Measurements from ENCODE around the gene LRIG2. TPM values are rescaled to one million over a fixed set of nuclear protein-coding genes. Genes with fewer than 3 reads are reported as not detected.

Gene LRIG2
- total RNA-seq, 1 donor from 2014 or later: 14.5 TPM

DNA sequence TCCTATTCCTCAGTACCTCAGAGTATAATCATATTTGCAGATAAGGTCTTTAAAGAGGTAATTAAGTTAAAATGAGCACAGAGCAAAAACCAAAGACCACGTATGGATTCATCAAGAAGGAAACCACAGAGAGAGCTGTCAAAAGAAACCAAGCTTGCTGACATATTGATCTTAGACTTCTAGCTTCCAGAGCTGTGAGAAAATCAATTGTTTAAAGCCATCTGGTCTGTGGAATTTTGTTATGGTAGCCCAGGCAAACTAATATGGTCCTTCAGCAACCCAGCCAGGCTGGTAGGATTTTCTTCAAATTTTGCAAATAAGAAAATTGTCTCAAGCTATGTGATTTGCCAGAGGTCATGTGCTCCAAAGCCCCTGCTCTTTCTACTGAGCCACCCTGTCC, 62.5 kb downstream of the LRIG2 start:
- Mint-ChIP-seq H3K27me3 (ENCODE audit: unreplicated experiment) (no peaks in the 10 kb centered on the region), H3K4me1 (ENCODE audit: unreplicated experiment) (peaks cover 4% of the 10 kb centered on the region), H3K27ac (ENCODE audit: unreplicated experiment) (no peak overlapping the region), H3K36me3 (ENCODE audit: unreplicated experiment) (peaks cover 10% of the 10 kb centered on the region), H3K9me3 (ENCODE audit: unreplicated experiment) (no peaks in the 10 kb centered on the region), H3K4me3 (ENCODE audit: unreplicated experiment) (no peak overlapping the region)
- no peak for DNase-seq (ENCODE audit: extremely low spot score, unreplicated experiment)
- TF ChIP-seq, protein P1, sequence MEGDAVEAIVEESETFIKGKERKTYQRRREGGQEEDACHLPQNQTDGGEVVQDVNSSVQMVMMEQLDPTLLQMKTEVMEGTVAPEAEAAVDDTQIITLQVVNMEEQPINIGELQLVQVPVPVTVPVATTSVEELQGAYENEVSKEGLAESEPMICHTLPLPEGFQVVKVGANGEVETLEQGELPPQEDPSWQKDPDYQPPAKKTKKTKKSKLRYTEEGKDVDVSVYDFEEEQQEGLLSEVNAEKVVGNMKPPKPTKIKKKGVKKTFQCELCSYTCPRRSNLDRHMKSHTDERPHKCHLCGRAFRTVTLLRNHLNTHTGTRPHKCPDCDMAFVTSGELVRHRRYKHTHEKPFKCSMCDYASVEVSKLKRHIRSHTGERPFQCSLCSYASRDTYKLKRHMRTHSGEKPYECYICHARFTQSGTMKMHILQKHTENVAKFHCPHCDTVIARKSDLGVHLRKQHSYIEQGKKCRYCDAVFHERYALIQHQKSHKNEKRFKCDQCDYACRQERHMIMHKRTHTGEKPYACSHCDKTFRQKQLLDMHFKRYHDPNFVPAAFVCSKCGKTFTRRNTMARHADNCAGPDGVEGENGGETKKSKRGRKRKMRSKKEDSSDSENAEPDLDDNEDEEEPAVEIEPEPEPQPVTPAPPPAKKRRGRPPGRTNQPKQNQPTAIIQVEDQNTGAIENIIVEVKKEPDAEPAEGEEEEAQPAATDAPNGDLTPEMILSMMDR (IDR thresholded peaks at IDR 0.05): no peak

GRCh38 chr1:113136476-113136875, 63.5 kb downstream of the LRIG2 start:
- H3K9me3 Mint-ChIP-seq (ENCODE audit: unreplicated experiment): no peaks in the 10 kb centered on the region
- H3K36me3 Mint-ChIP-seq (ENCODE audit: unreplicated experiment): peaks cover 10% of the 10 kb centered on the region
- H3K27me3 Mint-ChIP-seq (ENCODE audit: unreplicated experiment): no peaks in the 10 kb centered on the region
- TF ChIP-seq, protein P1 (IDR thresholded peaks at IDR 0.05): no peak
- H3K27ac Mint-ChIP-seq (ENCODE audit: unreplicated experiment): no peak overlapping the region
- no peak overlapping the region for H3K4me3 Mint-ChIP-seq (ENCODE audit: unreplicated experiment)
- H3K4me1 Mint-ChIP-seq (ENCODE audit: unreplicated experiment): peaks cover 4% of the 10 kb centered on the region
- DNase-seq (ENCODE audit: extremely low spot score, unreplicated experiment): no peak

GRCh38 chr1:113137563-113137962, 64.6 kb downstream of the LRIG2 start:
- Mint-ChIP-seq H3K9me3 (ENCODE audit: unreplicated experiment) (no peaks in the 10 kb centered on the region), H3K27ac (ENCODE audit: unreplicated experiment) (no peak overlapping the region), H3K36me3 (ENCODE audit: unreplicated experiment) (peaks cover 10% of the 10 kb centered on the region), H3K4me3 (ENCODE audit: unreplicated experiment) (no peak overlapping the region), H3K4me1 (ENCODE audit: unreplicated experiment) (peaks cover 12% of the 10 kb centered on the region), H3K27me3 (ENCODE audit: unreplicated experiment) (no peaks in the 10 kb centered on the region)
- DNase-seq (ENCODE audit: extremely low spot score, unreplicated experiment): no peak
- TF ChIP-seq, protein P1 (IDR thresholded peaks at IDR 0.05): no peak

DNA sequence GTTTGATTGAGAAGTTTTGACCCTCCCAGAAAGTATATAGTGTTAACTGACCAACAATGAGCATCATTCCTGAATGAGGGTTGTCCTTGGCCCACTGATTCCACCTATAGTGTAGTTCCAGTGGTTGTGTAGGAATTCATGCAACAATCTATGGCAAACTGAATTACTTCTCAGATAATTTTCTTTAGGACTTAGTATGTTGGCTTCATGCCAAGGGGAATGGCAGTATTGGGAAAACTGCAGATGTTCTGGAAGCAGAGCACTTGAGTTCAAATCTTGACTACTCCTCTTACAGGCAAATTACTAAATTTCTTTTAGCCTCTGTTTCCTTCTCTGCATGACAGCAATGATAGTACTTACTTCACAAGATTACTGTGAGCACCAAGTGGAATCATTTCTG, 65.8 kb downstream of the LRIG2 start:
- peaks cover 10% of the 10 kb centered on the region for H3K36me3 Mint-ChIP-seq (ENCODE audit: unreplicated experiment)
- H3K27ac Mint-ChIP-seq (ENCODE audit: unreplicated experiment): no peak overlapping the region
- H3K27me3 Mint-ChIP-seq (ENCODE audit: unreplicated experiment): no peaks in the 10 kb centered on the region
- peaks cover 18% of the 10 kb centered on the region for H3K4me1 Mint-ChIP-seq (ENCODE audit: unreplicated experiment)
- no peaks in the 10 kb centered on the region for H3K9me3 Mint-ChIP-seq (ENCODE audit: unreplicated experiment)
- TF ChIP-seq, protein P1 (IDR thresholded peaks at IDR 0.05): no peak
- no peak overlapping the region for H3K4me3 Mint-ChIP-seq (ENCODE audit: unreplicated experiment)
- no peak for DNase-seq (ENCODE audit: extremely low spot score, unreplicated experiment)

- Mint-ChIP-seq H3K4me3 (ENCODE audit: unreplicated experiment) (no peak overlapping the region), H3K4me1 (ENCODE audit: unreplicated experiment) (peaks cover 21% of the 10 kb centered on the region), H3K9me3 (ENCODE audit: unreplicated experiment) (no peaks in the 10 kb centered on the region), H3K27ac (ENCODE audit: unreplicated experiment) (no peak overlapping the region), H3K27me3 (ENCODE audit: unreplicated experiment) (no peaks in the 10 kb centered on the region), H3K36me3 (ENCODE audit: unreplicated experiment) (no peaks in the 10 kb centered on the region)
- TF ChIP-seq, protein P1 (IDR thresholded peaks at IDR 0.05): no peak
- no peak for DNase-seq (ENCODE audit: extremely low spot score, unreplicated experiment)
Observed at GRCh38 chr1:113140176-113140575, 67.2 kb downstream of the LRIG2 start.

Measured in osteocyte (in vitro differentiated cells).